Neuronal stem cell (in vitro differentiated cells): ENCODE results near the gene NDUFS8.

Experiments used
- DNase-seq: peaks from one replicate; pipeline ENCODE4 v3.0.0-alpha.2; 2013; ENCODE audit warnings: low spot score
- H2AFZ ChIP-seq: one replicate; pipeline ENCODE4 v1.6.1; 2013; ENCODE audit warnings: mild to moderate bottlenecking, low read length, inconsistent platforms
- H2AK5ac ChIP-seq: 2 replicates; pipeline ENCODE4 v1.6.1; 2013; ENCODE audit warnings: low read depth, mild to moderate bottlenecking, inconsistent platforms, low read length, moderate library complexity, mixed read lengths
- H2BK120ac ChIP-seq: 2 replicates; pipeline ENCODE4 v1.6.1; 2013; ENCODE audit warnings: low read depth, mild to moderate bottlenecking, inconsistent platforms, low read length, moderate library complexity, mixed read lengths
- H2BK12ac ChIP-seq: one replicate; pipeline ENCODE4 v1.6.1; 2013; ENCODE audit warnings: low read length, inconsistent platforms
- H2BK15ac ChIP-seq: 2 replicates; pipeline ENCODE4 v1.6.1; 2013; ENCODE audit warnings: mild to moderate bottlenecking, low read length, inconsistent platforms, mixed read lengths
- H2BK5ac ChIP-seq: one replicate; pipeline ENCODE4 v1.6.1; 2013; ENCODE audit warnings: inconsistent platforms, mild to moderate bottlenecking, low read length, moderate library complexity
- H3K14ac ChIP-seq: one replicate; pipeline ENCODE4 v1.6.1; 2013; ENCODE audit warnings: low read length, inconsistent platforms
- H3K18ac ChIP-seq: 2 replicates; pipeline ENCODE4 v1.6.1; 2013; ENCODE audit warnings: low read length, inconsistent platforms
- H3K23ac ChIP-seq: 2 replicates; pipeline ENCODE4 v1.6.1; 2013; ENCODE audit warnings: low read depth, mild to moderate bottlenecking, mixed read lengths, low read length, inconsistent platforms; ENCODE audit not compliant: poor library complexity
- H3K27ac ChIP-seq: replicated peaks from 3 replicates; pipeline ENCODE4 v1.5.1; 2013; ENCODE audit warnings: low read length, inconsistent platforms
- H3K27me3 ChIP-seq, 3 experiments: 2 replicates each; pipeline ENCODE4 v1.6.1; 2013; ENCODE audit warnings: low read length in 3 of 3, mild to moderate bottlenecking in 2 of 3, inconsistent platforms in 1 of 3, low read depth in 1 of 3, mixed read lengths in 1 of 3, moderate library complexity in 1 of 3; ENCODE audit not compliant: control insufficient read depth in 3 of 3, insufficient read depth in 3 of 3
- H3K36me3 ChIP-seq, 2 donors: replicated peaks in 1 of 2; 2 replicates each; pipeline ENCODE4 v1.6.1; 2013; ENCODE audit warnings: low read length in 2 of 2; ENCODE audit not compliant: control insufficient read depth in 2 of 2, insufficient read depth in 2 of 2
- H3K4ac ChIP-seq: 2 replicates; pipeline ENCODE4 v1.6.1; 2013; ENCODE audit warnings: inconsistent platforms, mild to moderate bottlenecking, low read length, moderate library complexity
- H3K4me1 ChIP-seq, 2 donors: 1 replicate in 1 of 2; 2 replicates in 1 of 2; pipeline ENCODE4 v1.6.1; 2013; ENCODE audit warnings: low read length in 2 of 2, low read depth in 1 of 2; ENCODE audit not compliant: control insufficient read depth in 2 of 2, insufficient read depth in 1 of 2
- H3K4me2 ChIP-seq: one replicate; pipeline ENCODE4 v1.6.1; 2013; ENCODE audit warnings: mild to moderate bottlenecking, low read length, inconsistent platforms; ENCODE audit not compliant: insufficient read depth, poor library complexity, severe bottlenecking
- H3K4me3 ChIP-seq, 2 donors: 2 replicates each; pipeline ENCODE4 v1.5.1; 2013; ENCODE audit warnings: low read length in 2 of 2, mild to moderate bottlenecking in 2 of 2, inconsistent platforms in 1 of 2, moderate library complexity in 1 of 2
- H3K79me1 ChIP-seq: one replicate; pipeline ENCODE4 v1.6.1; 2013; ENCODE audit warnings: low read depth, mild to moderate bottlenecking, inconsistent platforms, low read length, moderate library complexity
- H3K9ac ChIP-seq: one replicate; pipeline ENCODE4 v1.6.1; 2013; ENCODE audit warnings: mild to moderate bottlenecking, low read depth, low read length, inconsistent platforms; ENCODE audit not compliant: poor library complexity
- H3K9me3 ChIP-seq, 2 donors: replicated peaks in 1 of 2; 2 replicates each; pipeline versions ENCODE3 to v1.6.1; 2013; ENCODE audit warnings: low read length in 2 of 2, mild to moderate bottlenecking in 2 of 2, inconsistent platforms in 1 of 2, low read depth in 1 of 2, mixed read lengths in 1 of 2, moderate library complexity in 1 of 2; ENCODE audit not compliant: control insufficient read depth in 2 of 2, insufficient read depth in 1 of 2
- H4K8ac ChIP-seq: one replicate; pipeline ENCODE4 v1.6.1; 2013; ENCODE audit warnings: low read depth, mild to moderate bottlenecking, inconsistent platforms, low read length, moderate library complexity
- H4K91ac ChIP-seq: one replicate; pipeline ENCODE4 v1.6.1; 2013; ENCODE audit warnings: low read length, low read depth, mild to moderate bottlenecking, inconsistent platforms; ENCODE audit not compliant: poor library complexity
- WGBS, 2 donors: extraction: QIAGEN DNeasy Blood & Tissue Kit; methylation state at CpG; one replicate each; pipeline ENCODE4 v1.1.7; 2013; ENCODE audit warnings: missing lambda C conversion rate in 2 of 2, mixed read lengths in 1 of 2; ENCODE audit not compliant: insufficient read length in 2 of 2, insufficient replicate concordance in 1 of 2; ENCODE audit errors: extremely low coverage in 2 of 2; 5-methylcytosine and 5-hydroxymethylcytosine counted together

NDUFS8 gene

DNA sequence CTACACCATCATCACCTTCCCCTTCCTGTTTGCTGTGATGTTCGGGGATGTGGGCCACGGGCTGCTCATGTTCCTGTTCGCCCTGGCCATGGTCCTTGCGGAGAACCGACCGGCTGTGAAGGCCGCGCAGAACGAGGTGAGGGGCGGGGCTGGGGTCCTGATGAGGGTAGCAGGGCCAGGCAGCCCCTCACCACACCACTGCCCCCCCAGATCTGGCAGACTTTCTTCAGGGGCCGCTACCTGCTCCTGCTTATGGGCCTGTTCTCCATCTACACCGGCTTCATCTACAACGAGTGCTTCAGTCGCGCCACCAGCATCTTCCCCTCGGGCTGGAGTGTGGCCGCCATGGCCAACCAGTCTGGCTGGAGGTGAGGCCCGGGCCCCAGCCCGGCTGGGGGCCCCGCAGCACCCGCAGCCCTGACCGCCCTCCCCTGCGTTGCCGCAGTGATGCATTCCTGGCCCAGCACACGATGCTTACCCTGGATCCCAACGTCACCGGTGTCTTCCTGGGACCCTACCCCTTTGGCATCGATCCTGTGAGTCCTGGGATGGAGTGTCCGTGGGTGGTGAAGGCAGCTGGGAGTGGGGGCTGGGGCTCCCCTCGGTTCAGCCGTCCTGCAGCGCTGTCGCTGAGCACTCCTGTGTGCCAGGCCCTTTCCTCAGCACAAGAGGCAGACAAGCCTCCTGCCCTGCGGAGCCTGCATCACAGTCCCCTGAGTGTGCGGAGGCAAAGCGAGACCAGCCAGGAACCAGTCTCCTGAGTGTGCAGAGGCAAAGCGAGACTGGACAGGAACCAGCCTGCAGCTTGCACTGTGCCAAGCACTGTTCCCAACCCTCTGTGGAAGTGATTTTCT, 17.2 kb downstream of the NDUFS8 start:
- Histone ChIP-seq H3K4ac (peak overlapping the region; percentile 23), H3K4me1 (peaks cover 3 to 8% of the 10 kb centered on the region in 2 donors), H3K36me3 (no peaks in the 10 kb centered on the region)

GRCh38 chr11:68048681-68049508, 18.4 kb downstream of the NDUFS8 start:
- Histone ChIP-seq H3K14ac (peak overlapping the region; percentile 1), H2BK12ac (peak overlapping the region; percentile 9), H2AFZ (peak overlapping the region; percentile 15), H2AK5ac (no peak overlapping the region), H3K79me1 (peaks cover 2% of the 10 kb centered on the region), H2BK120ac (no peak overlapping the region), H3K4me2 (no peak overlapping the region), H3K36me3 (no peaks in the 10 kb centered on the region), H3K27ac (no peak overlapping the region), H3K18ac (no peak overlapping the region), H3K4me1 (peaks cover 0 to 3% of the 10 kb centered on the region in 2 donors), H2BK15ac (no peak overlapping the region), H4K91ac (no peak overlapping the region), H3K23ac (no peak overlapping the region), H3K4me3 (no peak overlapping the region), H3K27me3 (no peaks in the 10 kb centered on the region), H2BK5ac (peak overlapping the region; percentile 53), H3K9me3 (peaks cover 0 to 2% of the 10 kb centered on the region in 2 donors), H3K4ac (no peak overlapping the region), H3K9ac (peak overlapping the region; percentile 63), H4K8ac (no peak overlapping the region)
- no CpG with 5 or more reads among the region's 35 CpGs for WGBS, 2 donors
- DNase-seq = no peak

More for the DNA sequence above, 17.2 kb downstream of the NDUFS8 start:
- Histone ChIP-seq H3K14ac (no peak overlapping the region), H4K8ac (no peak overlapping the region), H2BK12ac (peak overlapping the region; percentile 41), H3K4me2 (no peak overlapping the region), H2AFZ (peak overlapping the region; percentile 42), H3K79me1 (no peaks in the 10 kb centered on the region), H3K9me3 (peaks cover 0 to 2% of the 10 kb centered on the region in 2 donors), H3K18ac (peak overlapping the region; percentile 64), H3K27ac (no peak overlapping the region), H3K23ac (no peak overlapping the region), H3K27me3 (no peaks in the 10 kb centered on the region), H4K91ac (no peak overlapping the region), H3K4me3 (no peak overlapping the region), H3K9ac (peak overlapping the region; percentile 81), H2BK15ac (peak overlapping the region; percentile 87), H2AK5ac (peak overlapping the region; percentile 75), H2BK5ac (peak overlapping the region; percentile 82), H2BK120ac (no peak overlapping the region)
- no peak for DNase-seq
- WGBS, 2 donors = no CpG with 5 or more reads among the region's 37 CpGs

DNA sequence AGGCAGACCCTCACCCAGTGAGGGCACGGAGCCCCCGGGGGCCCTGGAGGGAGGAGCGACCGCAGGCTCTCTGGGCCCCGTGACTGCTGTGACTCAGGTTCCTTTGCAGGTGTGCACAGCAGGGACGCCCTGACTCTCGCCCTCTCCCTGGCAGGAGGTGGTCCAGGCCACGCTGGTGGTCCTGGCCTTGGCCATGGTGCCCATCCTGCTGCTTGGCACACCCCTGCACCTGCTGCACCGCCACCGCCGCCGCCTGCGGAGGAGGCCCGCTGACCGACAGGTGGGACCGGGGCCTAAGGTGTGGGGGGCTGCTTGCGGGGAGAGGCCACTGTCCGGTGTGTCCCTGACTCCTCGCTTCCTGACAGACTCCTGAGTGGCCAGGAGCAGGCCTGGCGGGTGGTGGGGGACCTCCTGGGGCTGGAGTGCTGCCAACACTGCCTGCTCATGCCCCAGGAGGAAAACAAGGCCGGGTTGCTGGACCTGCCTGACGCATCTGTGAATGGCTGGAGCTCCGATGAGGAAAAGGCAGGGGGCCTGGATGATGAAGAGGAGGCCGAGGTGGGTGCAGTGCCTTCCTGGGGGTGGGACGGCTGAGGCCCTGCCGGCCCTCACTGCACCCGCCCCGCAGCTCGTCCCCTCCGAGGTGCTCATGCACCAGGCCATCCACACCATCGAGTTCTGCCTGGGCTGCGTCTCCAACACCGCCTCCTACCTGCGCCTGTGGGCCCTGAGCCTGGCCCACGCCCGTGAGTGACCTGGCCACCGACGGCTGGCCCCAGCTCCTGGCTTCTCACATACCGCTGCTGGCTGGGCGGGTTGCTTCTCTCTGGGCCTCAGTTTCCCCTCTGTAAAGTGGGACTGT, 19.3 kb downstream of the NDUFS8 start:
- Histone ChIP-seq H3K14ac (peak overlapping the region; percentile 76), H2BK15ac (no peak overlapping the region), H3K36me3 (no peaks in the 10 kb centered on the region), H4K91ac (no peak overlapping the region), H3K4me3 (no peak overlapping the region), H3K4me2 (no peak overlapping the region), H3K27me3 (no peaks in the 10 kb centered on the region), H3K18ac (peak overlapping the region; percentile 74), H2AK5ac (peak overlapping the region; percentile 78), H3K9me3 (peaks cover 0 to 2% of the 10 kb centered on the region in 2 donors), H2BK12ac (peak overlapping the region; percentile 9), H2AFZ (no peak overlapping the region), H3K27ac (no peak overlapping the region), H4K8ac (peak overlapping the region; percentile 86), H3K9ac (peak overlapping the region; percentile 63), H3K4ac (no peak overlapping the region), H2BK120ac (no peak overlapping the region), H3K79me1 (peaks cover 2% of the 10 kb centered on the region), H2BK5ac (peak overlapping the region; percentile 53), H3K23ac (peak overlapping the region; percentile 44), H3K4me1 (peaks cover 0 to 3% of the 10 kb centered on the region in 2 donors)
- WGBS, 2 donors = no CpG with 5 or more reads among the region's 40 CpGs
- no peak for DNase-seq
